Lower leg skin (tissue), 4 donors: Measurements from ENCODE around the gene PTPN3. TPM values are rescaled to one million over a fixed set of nuclear protein-coding genes. Genes with fewer than 3 reads are reported as not detected.
A peak's percentile ranks its signal among the peaks of the same experiment; 100 is the strongest.
"Not testable (repeated sequence)": the region's sequence is repeated elsewhere in the genome, so short reads cannot be mapped to it uniquely, and the experiment has no call there.

Experiments
- DNase-seq, 2 donors: peaks; one replicate each; pipeline ENCODE4 v3.0.0-alpha.2; 2019; ENCODE audit warnings: low spot score in 2 of 2
- H3K4me3 ChIP-seq: fragments of 200-600 bp; sonication (generic); 2 replicates; pipeline ENCODE4 v1.5.1; 2017; ENCODE audit warnings: mild to moderate bottlenecking, low read depth; ENCODE audit not compliant: poor library complexity, severe bottlenecking
- CTCF ChIP-seq, 3 donors: fragments of 450-650 bp; IDR thresholded peaks; one replicate each; pipeline ENCODE4 v1.5.1; 2016; ENCODE audit warnings: antibody characterized with exemption in 3 of 3, mild to moderate bottlenecking in 3 of 3, moderate library complexity in 2 of 3
- POLR2A ChIP-seq, 2 donors: fragments of 450-650 bp; IDR thresholded peaks; one replicate each; pipeline ENCODE4 v1.6.1; 2016 to 2017; ENCODE audit warnings: antibody characterized with exemption in 2 of 2, mild to moderate bottlenecking in 1 of 2, moderate library complexity in 1 of 2
- WGBS, 2 donors: methylation state at CpG; one replicate each; pipeline ENCODE4 v1.1.5; 2018; 5-methylcytosine and 5-hydroxymethylcytosine counted together
- intact Hi-C: fragments of 100-400 bp; cut with DNase I; formaldehyde crosslinking; loops from one replicate; pipeline ENCODE4 v1.15.0; 2023; ENCODE audit warnings: low total_unique reads
- total RNA-seq, 4 donors: library from RNA; depleted of rRNA; stranded (reverse); fragments of >200 nt; gene quantifications; one replicate each; pipeline ENCODE4 v1.1.0, GENCODE V29; 2016

The PTPN3 gene
- 10 to 100 TPM; 36.4 to 44.5 (median 40.7) TPM for total RNA-seq

- intact Hi-C loops, result loop anchor here (5.0 kb wide), 1 partner anchor 986 kb away; no protein-coding TSS in a partner anchor
- WGBS, 2 donors, result 14 to 30% methylated on average over 24 to 66 of the region's 78 CpGs
- TF ChIP-seq POLR2A (IDR thresholded peaks at IDR 0.05) (no peak), CTCF (IDR thresholded peaks at IDR 0.05) (no peak)
- H3K4me3 ChIP-seq, result peak within 1 kb of the TSS; percentile 1
- DNase-seq, result no peak
These were observed at the start of gene PTPN3 for GRCh38 chr9:109498195-109499092. PTPN3 (minus strand) TSS chr9:109498307; CDS start chr9:109463434, 34,873 bp downstream.

GRCh38 chr9:109544954-109545353, 46.8 kb upstream of the PTPN3 start:
- not testable (repeated sequence) for DNase-seq

GRCh38 chr9:109542922-109543321, 44.8 kb upstream of the PTPN3 start:
- 58 to 72% methylated on average over 4 of the region's 4 CpGs for WGBS, 2 donors
- no peak for DNase-seq
- no peak overlapping the region for H3K4me3 ChIP-seq
- TF ChIP-seq POLR2A (IDR thresholded peaks at IDR 0.05) (no peak), CTCF (IDR thresholded peaks at IDR 0.05) (no peak)
- intact Hi-C loops, result no loop called here

More at GRCh38 chr9:109544954-109545353, 46.8 kb upstream of the PTPN3 start:
- intact Hi-C loops, H3K4me3 ChIP-seq: not testable (repeated sequence)
- 97% methylated on average over 1 of the region's 1 CpG for WGBS, 2 donors

GRCh38 chr9:109538346-109538745, 40.2 kb upstream of the PTPN3 start:
- TF ChIP-seq POLR2A (IDR thresholded peaks at IDR 0.05) (no peak), CTCF (IDR thresholded peaks at IDR 0.05) (no peak)
- DNase-seq, result no peak
- intact Hi-C loops, result no loop called here
- H3K4me3 ChIP-seq, result no peak overlapping the region
- WGBS, 2 donors, result 46 to 58% methylated on average over 5 of the region's 5 CpGs

- H3K4me3 ChIP-seq, result no peak overlapping the region
- intact Hi-C loops, result no loop called here
- 34 to 41% methylated on average over 6 of the region's 6 CpGs for WGBS, 2 donors
- no peak for TF ChIP-seq CTCF (IDR thresholded peaks at IDR 0.05)
- TF ChIP-seq POLR2A (IDR thresholded peaks at IDR 0.05), result no peak
- DNase-seq, result no peak
These were observed 39.2 kb upstream of the PTPN3 start for GRCh38 chr9:109537288-109537687.

GRCh38 chr9:109536859-109537258, 38.8 kb upstream of the PTPN3 start:
- TF ChIP-seq POLR2A (IDR thresholded peaks at IDR 0.05) (no peak), CTCF (IDR thresholded peaks at IDR 0.05) (no peak)
- intact Hi-C loops, result no loop called here
- no peak overlapping the region for H3K4me3 ChIP-seq
- WGBS, 2 donors, result 28 to 35% methylated on average over 3 of the region's 3 CpGs
- DNase-seq, result no peak
